Mesendoderm (in vitro differentiated cells): ENCODE measurements around the gene NDUFA13.

ENCODE experiments used
- DNase-seq: peaks from one replicate; pipeline ENCODE4 v3.0.0; 2013
- H2AK5ac ChIP-seq: 2 replicates; pipeline ENCODE4 v1.6.1; 2013; ENCODE audit warnings: low read length, inconsistent platforms
- H2BK120ac ChIP-seq: 2 replicates; pipeline ENCODE4 v1.6.1; 2013; ENCODE audit warnings: low read depth, mild to moderate bottlenecking, low read length, moderate library complexity, mixed read lengths
- H2BK15ac ChIP-seq: replicated peaks from 2 replicates; pipeline ENCODE4 v1.6.1; 2013; ENCODE audit warnings: low read depth, mild to moderate bottlenecking, moderate library complexity
- H2BK5ac ChIP-seq: 2 replicates; pipeline ENCODE4 v1.6.1; 2013; ENCODE audit warnings: low read length, inconsistent platforms
- H3K18ac ChIP-seq: 2 replicates; pipeline ENCODE4 v1.6.1; 2013; ENCODE audit warnings: mild to moderate bottlenecking, low read length, mixed read lengths
- H3K23ac ChIP-seq: one replicate; pipeline ENCODE4 v1.6.1; 2013; ENCODE audit warnings: low read length
- H3K27ac ChIP-seq: 2 replicates; pipeline ENCODE4 v1.5.1; 2013; ENCODE audit warnings: low read depth, mild to moderate bottlenecking, inconsistent platforms, low read length, moderate library complexity
- H3K27me3 ChIP-seq: 2 replicates; pipeline ENCODE4 v1.6.1; 2013; ENCODE audit warnings: low read length, control low read depth, mild to moderate bottlenecking, inconsistent platforms; ENCODE audit not compliant: insufficient read depth, poor library complexity
- H3K36me3 ChIP-seq: 2 replicates; pipeline ENCODE4 v1.6.1; 2013; ENCODE audit warnings: low read length, inconsistent platforms; ENCODE audit not compliant: control insufficient read depth, insufficient read depth
- H3K4ac ChIP-seq: one replicate; pipeline ENCODE4 v1.6.1; 2013; ENCODE audit warnings: low read depth, mild to moderate bottlenecking, low read length, moderate library complexity
- H3K4me1 ChIP-seq: 2 replicates; pipeline ENCODE4 v1.6.1; 2013; ENCODE audit warnings: low read depth, low read length, inconsistent platforms; ENCODE audit not compliant: control insufficient read depth
- H3K4me2 ChIP-seq: 2 replicates; pipeline ENCODE4 v1.6.1; 2013; ENCODE audit warnings: low read length
- H3K4me3 ChIP-seq: 2 replicates; pipeline ENCODE4 v1.5.1; 2013; ENCODE audit warnings: mild to moderate bottlenecking, low read length
- H3K56ac ChIP-seq: one replicate; pipeline ENCODE4 v1.6.1; 2013; ENCODE audit warnings: low read length
- H3K79me1 ChIP-seq: 2 replicates; pipeline ENCODE4 v1.6.1; 2013; ENCODE audit warnings: low read length, inconsistent platforms
- H3K79me2 ChIP-seq: 2 replicates; pipeline ENCODE4 v1.6.1; 2013; ENCODE audit warnings: mild to moderate bottlenecking, low read length; ENCODE audit not compliant: control insufficient read depth, insufficient read depth
- H3K9ac ChIP-seq: 2 replicates; pipeline ENCODE4 v1.6.1; 2013; ENCODE audit warnings: low read length, inconsistent platforms
- H4K5ac ChIP-seq: one replicate; pipeline ENCODE4 v1.6.1; 2013; ENCODE audit warnings: low read length
- H4K8ac ChIP-seq: one replicate; pipeline ENCODE4 v1.6.1; 2013; ENCODE audit warnings: low read depth, mild to moderate bottlenecking, control low read depth, low read length, moderate library complexity
- WGBS: extraction: QIAGEN DNeasy Blood & Tissue Kit; methylation state at CpG from one replicate; pipeline ENCODE4 v1.1.7; 2013; ENCODE audit warnings: low lambda C conversion rate, missing lambda C conversion rate; ENCODE audit not compliant: insufficient coverage; ENCODE audit errors: extremely low coverage; 5-methylcytosine and 5-hydroxymethylcytosine counted together

NDUFA13 gene

GRCh38 chr19:19529783-19530422 lies 13.9 kb downstream of the NDUFA13 start:
- no peak overlapping the region for H3K18ac ChIP-seq
- H4K8ac ChIP-seq: no peak overlapping the region
- H3K27me3 ChIP-seq: no peaks in the 10 kb centered on the region
- no peak overlapping the region for H3K4me3 ChIP-seq
- H3K56ac ChIP-seq: peak overlapping the region; percentile 42
- H3K27ac ChIP-seq: no peak overlapping the region
- H3K36me3 ChIP-seq: peaks cover 4% of the 10 kb centered on the region
- H3K9ac ChIP-seq: no peak overlapping the region
- no peaks in the 10 kb centered on the region for H3K4me1 ChIP-seq
- H3K4me2 ChIP-seq: no peak overlapping the region
- H2BK120ac ChIP-seq: no peak overlapping the region
- H3K23ac ChIP-seq: no peak overlapping the region
- H2BK15ac ChIP-seq: no peak overlapping the region
- WGBS: no CpG with 5 or more reads among the region's 11 CpGs
- no peaks in the 10 kb centered on the region for H3K79me2 ChIP-seq
- H2AK5ac ChIP-seq: no peak overlapping the region
- H2BK5ac ChIP-seq: no peak overlapping the region
- peaks cover 3% of the 10 kb centered on the region for H3K79me1 ChIP-seq
- no peak overlapping the region for H3K4ac ChIP-seq
- H4K5ac ChIP-seq: no peak overlapping the region
- DNase-seq: no peak

DNA sequence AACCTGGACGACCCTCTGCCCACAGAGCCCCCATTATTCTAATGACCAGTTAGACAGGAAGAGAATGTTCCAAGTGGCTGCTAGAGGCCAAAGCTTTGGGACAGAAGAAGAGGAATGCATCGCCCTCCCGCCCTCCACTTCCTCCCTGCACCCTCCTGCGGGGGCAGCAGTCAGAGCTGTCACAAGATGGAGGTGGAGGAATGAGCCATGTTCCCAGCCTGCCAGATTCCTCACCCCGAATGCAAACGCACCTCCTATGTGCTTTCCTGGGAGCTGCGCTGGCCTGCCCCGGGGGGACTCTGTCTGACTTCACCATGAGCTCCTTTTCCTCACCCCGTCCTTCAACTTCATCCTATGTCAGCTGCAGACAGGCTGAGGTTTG lies 14.4 kb downstream of the NDUFA13 start:
- peaks cover 4% of the 10 kb centered on the region for H3K36me3 ChIP-seq
- no peak overlapping the region for H4K5ac ChIP-seq
- no peaks in the 10 kb centered on the region for H3K27me3 ChIP-seq
- H3K4me1 ChIP-seq: no peaks in the 10 kb centered on the region
- no CpG with 5 or more reads among the region's 9 CpGs for WGBS
- H2BK5ac ChIP-seq: no peak overlapping the region
- H3K23ac ChIP-seq: no peak overlapping the region
- no peak overlapping the region for H3K27ac ChIP-seq
- H3K79me2 ChIP-seq: no peaks in the 10 kb centered on the region
- no peak overlapping the region for H3K4ac ChIP-seq
- DNase-seq: peak; percentile 62
- H2AK5ac ChIP-seq: no peak overlapping the region
- no peak overlapping the region for H3K4me3 ChIP-seq
- no peak overlapping the region for H3K56ac ChIP-seq
- no peak overlapping the region for H3K4me2 ChIP-seq
- no peaks in the 10 kb centered on the region for H3K79me1 ChIP-seq
- H3K9ac ChIP-seq: no peak overlapping the region
- no peak overlapping the region for H2BK120ac ChIP-seq
- H2BK15ac ChIP-seq: no peak overlapping the region
- H3K18ac ChIP-seq: no peak overlapping the region
- H4K8ac ChIP-seq: no peak overlapping the region

DNA sequence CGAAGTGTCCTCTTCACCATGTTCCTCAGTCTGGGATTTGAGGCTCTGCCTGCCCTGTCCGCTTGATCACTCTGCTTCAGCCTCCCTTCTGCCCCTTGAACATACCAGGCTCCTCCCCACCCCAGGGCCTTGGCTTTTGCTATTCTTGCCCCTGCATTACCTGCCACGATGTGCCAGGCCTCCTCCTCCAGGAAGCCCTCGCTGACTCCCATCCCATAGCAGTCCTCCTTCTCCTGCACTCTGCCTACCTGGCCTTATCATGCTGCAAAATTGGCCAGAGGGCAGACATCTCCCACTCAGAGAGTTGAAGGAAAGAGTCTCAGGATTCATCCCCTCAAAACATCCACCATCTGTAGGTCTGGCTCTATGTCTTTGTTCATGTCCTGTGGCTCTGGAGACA lies 14.9 kb downstream of the NDUFA13 start:
- WGBS: no CpG with 5 or more reads among the region's 4 CpGs
- Histone ChIP-seq H3K27ac (no peak overlapping the region), H4K8ac (no peak overlapping the region), H2BK15ac (no peak overlapping the region), H3K79me2 (no peaks in the 10 kb centered on the region), H3K4me1 (no peaks in the 10 kb centered on the region), H2BK120ac (no peak overlapping the region), H3K56ac (no peak overlapping the region), H4K5ac (no peak overlapping the region), H2BK5ac (no peak overlapping the region), H3K4me2 (no peak overlapping the region), H3K4ac (no peak overlapping the region), H3K27me3 (no peaks in the 10 kb centered on the region), H3K4me3 (no peak overlapping the region), H2AK5ac (no peak overlapping the region), H3K79me1 (no peaks in the 10 kb centered on the region), H3K18ac (no peak overlapping the region), H3K9ac (no peak overlapping the region), H3K36me3 (peaks cover 4% of the 10 kb centered on the region), H3K23ac (no peak overlapping the region)
- DNase-seq: no peak

GRCh38 chr19:19531951-19532805 lies 16.2 kb downstream of the NDUFA13 start:
- Histone ChIP-seq H3K4me2 (no peak overlapping the region), H2BK120ac (no peak overlapping the region), H3K4me3 (no peak overlapping the region), H3K36me3 (peaks cover 4% of the 10 kb centered on the region), H2BK15ac (no peak overlapping the region), H3K79me1 (no peaks in the 10 kb centered on the region), H4K8ac (no peak overlapping the region), H3K27me3 (no peaks in the 10 kb centered on the region), H3K4ac (no peak overlapping the region), H4K5ac (no peak overlapping the region), H2AK5ac (no peak overlapping the region), H3K4me1 (no peaks in the 10 kb centered on the region), H3K79me2 (no peaks in the 10 kb centered on the region), H3K56ac (peak overlapping the region; percentile 34), H2BK5ac (no peak overlapping the region), H3K27ac (no peak overlapping the region), H3K9ac (no peak overlapping the region), H3K18ac (no peak overlapping the region), H3K23ac (no peak overlapping the region)
- peak; percentile 71 for DNase-seq
- no CpG with 5 or more reads among the region's 48 CpGs for WGBS

DNA sequence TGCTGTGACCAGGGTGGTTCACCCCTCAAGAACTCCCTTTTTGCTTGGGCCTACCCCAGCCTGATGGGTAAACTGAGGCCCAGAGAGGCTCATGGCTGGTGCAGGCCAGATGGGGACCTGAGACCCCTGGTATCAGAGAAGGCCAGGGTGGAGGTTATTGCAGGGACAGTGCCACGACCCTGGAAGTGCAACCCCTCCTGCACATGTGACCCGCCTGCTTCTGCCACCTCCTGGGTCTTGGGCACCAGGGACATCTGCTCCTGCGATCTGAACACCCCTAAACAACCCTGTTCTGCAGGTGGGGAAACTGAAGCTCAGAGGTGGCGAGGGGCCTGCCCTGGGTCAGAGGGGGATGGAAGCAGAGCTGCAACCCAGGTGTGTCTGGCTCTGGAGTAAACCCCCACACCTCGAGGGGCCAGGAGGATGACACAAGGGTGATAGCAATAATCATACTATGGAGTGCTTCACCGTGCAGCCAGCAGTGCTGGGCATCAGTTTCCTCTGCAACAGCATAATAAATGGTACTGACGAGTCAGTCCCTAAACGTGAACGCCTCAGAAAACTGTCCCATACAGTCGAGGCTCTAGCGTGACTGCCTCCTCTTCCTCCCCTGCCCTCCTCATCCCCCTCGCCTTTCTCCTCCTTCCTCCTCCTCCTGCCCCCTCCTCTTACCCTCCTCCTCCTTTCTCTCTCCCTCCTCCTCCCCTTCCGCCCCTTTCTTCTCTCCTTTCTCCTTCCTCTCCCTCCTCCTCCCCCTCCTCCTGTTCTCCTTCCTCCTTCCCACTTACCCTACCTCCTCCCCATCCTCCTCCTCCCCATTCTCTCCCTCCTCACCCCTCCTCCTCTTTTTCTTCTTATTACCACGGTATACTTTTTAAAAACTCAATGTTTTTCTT lies 17.0 kb downstream of the NDUFA13 start:
- WGBS: 93% methylated on average over 1 of the region's 14 CpGs
- no peak overlapping the region for H3K56ac ChIP-seq

More for the DNA sequence above, 17.0 kb downstream of the NDUFA13 start:
- no peak overlapping the region for H4K5ac ChIP-seq
- no peak overlapping the region for H2BK15ac ChIP-seq
- H3K4me3 ChIP-seq: no peak overlapping the region
- DNase-seq: no peak
- H3K18ac ChIP-seq: no peak overlapping the region
- H4K8ac ChIP-seq: no peak overlapping the region
- H2BK120ac ChIP-seq: no peak overlapping the region
- no peak overlapping the region for H3K9ac ChIP-seq
- no peak overlapping the region for H3K4me2 ChIP-seq
- no peak overlapping the region for H3K27ac ChIP-seq
- no peaks in the 10 kb centered on the region for H3K79me2 ChIP-seq
- peaks cover 3% of the 10 kb centered on the region for H3K36me3 ChIP-seq
- H3K27me3 ChIP-seq: no peaks in the 10 kb centered on the region
- H3K79me1 ChIP-seq: no peaks in the 10 kb centered on the region
- no peak overlapping the region for H3K23ac ChIP-seq
- H2BK5ac ChIP-seq: no peak overlapping the region
- no peak overlapping the region for H3K4ac ChIP-seq
- H2AK5ac ChIP-seq: no peak overlapping the region
- no peaks in the 10 kb centered on the region for H3K4me1 ChIP-seq
